PC-9 (cell line): ENCODE measurements around the gene NEURL1B. TPM values are rescaled to one million over a fixed set of nuclear protein-coding genes. Genes with fewer than 3 reads are reported as not detected.

Source experiments
- BruUV-seq: library from RNA; stranded (reverse); fragments of 400-500 nt; replicated peaks from 2 replicates; lab custom pipeline; 2021; lab: Mats Ljungman, UMichigan
- CTCF ChIA-PET: fragments of 300-600 bp; sonication (Branson Sonifier 250); formaldehyde crosslinking; loops from one replicate; lab custom pipeline; 2022; ENCODE audit warnings: antibody characterized with exemption; lab: Charles Lee
- POLR2A ChIA-PET: fragments of 300-600 bp; sonication (Branson Sonifier 250); formaldehyde crosslinking; loops from one replicate; lab custom pipeline; 2022; ENCODE audit warnings: antibody characterized with exemption; ENCODE audit not compliant: unreplicated experiment; lab: Charles Lee
- DNase-seq, 2 experiments: peaks; one replicate each; pipeline versions ENCODE4 v3.0.0 to v3.0.0-alpha.2; 2015 to 2022; ENCODE audit warnings: mixed read lengths in 1 of 2
- H2AFZ ChIP-seq: fragments of 200-600 bp; sonication (generic); 2 replicates; pipeline ENCODE4 v1.8.1; 2017; ENCODE audit warnings: antibody characterized with exemption
- H3F3A ChIP-seq: fragments of 200-600 bp; sonication (generic); 2 replicates; pipeline ENCODE4 v1.8.1; 2017; ENCODE audit warnings: antibody characterized with exemption, mild to moderate bottlenecking, low read depth; ENCODE audit not compliant: insufficient read depth
- H3K27ac ChIP-seq: fragments of 200-600 bp; sonication (generic); 2 replicates; pipeline ENCODE4 v1.6.1; 2016; ENCODE audit warnings: mixed run types
- H3K27me3 ChIP-seq: fragments of 200-600 bp; sonication (generic); 2 replicates; pipeline ENCODE4 v1.6.1; 2016; ENCODE audit warnings: low read depth, mixed run types; ENCODE audit not compliant: insufficient read depth
- H3K36me3 ChIP-seq: fragments of 200-600 bp; sonication (generic); 2 replicates; pipeline ENCODE4 v1.6.1; 2016; ENCODE audit warnings: low read depth, mixed run types
- H3K4me1 ChIP-seq: fragments of 200-600 bp; sonication (generic); replicated peaks from 2 replicates; pipeline ENCODE4 v1.6.1; 2016; ENCODE audit warnings: mixed run types; ENCODE audit not compliant: insufficient read depth
- H3K4me2 ChIP-seq: fragments of 200-600 bp; sonication (generic); 2 replicates; pipeline ENCODE4 v1.6.1; 2017; ENCODE audit warnings: mixed run types
- H3K4me3 ChIP-seq: fragments of 200-600 bp; sonication (generic); 2 replicates; pipeline ENCODE4 v1.6.1; 2016; ENCODE audit warnings: mixed run types
- H3K79me2 ChIP-seq: fragments of 200-600 bp; sonication (generic); 2 replicates; pipeline ENCODE4 v1.6.1; 2017; ENCODE audit warnings: low read depth, mixed run types
- H3K9me2 ChIP-seq: fragments of 200-600 bp; sonication (generic); 2 replicates; pipeline ENCODE4 v1.8.1; 2017; ENCODE audit warnings: mild to moderate bottlenecking; ENCODE audit not compliant: insufficient read depth
- H3K9me3 ChIP-seq: fragments of 200-600 bp; sonication (generic); 2 replicates; pipeline ENCODE4 v1.8.1; 2016; ENCODE audit warnings: low read depth; ENCODE audit not compliant: insufficient read depth
- H4K20me1 ChIP-seq: fragments of 200-600 bp; sonication (generic); 2 replicates; pipeline ENCODE4 v1.8.1; 2017; ENCODE audit not compliant: insufficient read depth
- EZH2 ChIP-seq: fragments of 200-600 bp; sonication (generic); IDR thresholded peaks from 2 replicates; pipeline ENCODE4 v1.8.0; 2017; ENCODE audit warnings: antibody characterized with exemption, low read depth
- intact Hi-C: fragments of 100-400 bp; cut with micrococcal nuclease; formaldehyde crosslinking; loops from one replicate; pipeline ENCODE4 v1.10.0; 2022; ENCODE audit not compliant: unreplicated experiment
- total RNA-seq: library from RNA; stranded (reverse); gene quantifications from 2 replicates; pipeline ENCODE4 v1.2.3, GENCODE V29; 2021
- TF ChIP-seq, protein P1 (sequence below): fragments of 200-600 bp; sonication (generic); conservative IDR thresholded peaks from 2 replicates; pipeline ENCODE4 v1.6.1; 2017; ENCODE audit warnings: mixed run types, antibody characterized with exemption, mild to moderate bottlenecking, moderate library complexity

NEURL1B gene
- total RNA-seq, 1 experiment from 2014 or later, result 14.3 TPM

DNA sequence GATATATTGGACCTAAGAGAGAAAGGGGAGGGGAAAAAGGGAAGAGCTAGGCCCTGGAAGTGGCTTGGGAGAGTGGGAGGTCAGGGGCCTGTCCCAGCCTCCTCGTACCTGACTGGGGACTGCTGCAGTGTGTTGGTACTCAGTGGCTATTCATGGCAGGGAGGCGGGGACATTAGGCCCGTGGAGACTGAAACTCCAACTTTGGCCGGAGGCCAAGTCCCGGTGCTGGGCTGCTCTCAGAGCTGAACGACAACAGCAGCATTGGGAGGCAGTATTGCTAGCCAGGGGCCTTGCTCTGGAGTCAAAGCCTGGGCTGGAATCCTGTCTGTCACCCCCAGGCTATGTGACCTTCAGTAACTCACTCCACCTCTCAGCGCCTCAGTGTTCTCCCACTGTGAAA lies 37.8 kb downstream of the NEURL1B start:
- no peaks in the 10 kb centered on the region for H4K20me1 ChIP-seq
- DNase-seq, result no peak
- BruUV-seq, result no TSS peak
- H3K9me3 ChIP-seq, result no peaks in the 10 kb centered on the region
- H3F3A ChIP-seq, result no peaks in the 10 kb centered on the region
- H2AFZ ChIP-seq, result no peak overlapping the region
- no peaks in the 10 kb centered on the region for H3K79me2 ChIP-seq
- POLR2A ChIA-PET, result no interaction called here
- H3K4me2 ChIP-seq, result no peak overlapping the region
- no peaks in the 10 kb centered on the region for H3K9me2 ChIP-seq
- H3K36me3 ChIP-seq, result no peaks in the 10 kb centered on the region
- TF ChIP-seq EZH2, result no peak
- CTCF ChIA-PET, result no interaction called here
- intact Hi-C loops, result no loop called here
- H3K27ac ChIP-seq, result no peak overlapping the region
- H3K27me3 ChIP-seq, result no peaks in the 10 kb centered on the region
- H3K4me1 ChIP-seq, result no peaks in the 10 kb centered on the region
- no peak overlapping the region for H3K4me3 ChIP-seq

DNA sequence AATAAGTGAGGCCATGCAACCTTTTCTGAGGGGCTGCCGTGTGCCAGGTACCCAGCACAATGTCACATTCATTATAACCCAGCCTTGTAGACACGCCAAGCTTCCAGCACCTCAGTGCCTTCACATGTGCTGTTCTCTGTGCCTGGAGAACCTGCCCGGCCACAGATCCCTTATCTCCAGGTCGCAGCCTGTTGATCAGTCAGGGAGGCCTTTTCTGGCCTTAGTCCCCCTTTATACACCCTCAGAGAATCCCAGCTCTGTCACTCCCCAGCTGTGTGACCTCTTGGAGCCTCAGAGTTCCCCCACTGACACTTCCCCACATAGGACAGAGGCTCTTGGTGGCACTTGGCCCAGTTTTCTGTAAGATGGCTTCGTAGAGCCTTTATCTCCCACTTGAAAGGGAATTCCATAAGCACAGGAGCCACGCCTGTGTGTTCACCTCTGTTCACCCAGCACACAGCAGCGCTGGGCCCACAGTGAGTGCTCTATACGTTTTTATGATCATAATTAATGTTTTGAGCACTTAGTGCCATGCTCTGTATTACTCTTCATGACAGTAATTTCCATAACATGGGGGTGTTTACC lies 38.7 kb downstream of the NEURL1B start:
- POLR2A ChIA-PET, result no interaction called here
- no peaks in the 10 kb centered on the region for H3K4me1 ChIP-seq
- CTCF ChIA-PET, result no interaction called here

DNA sequence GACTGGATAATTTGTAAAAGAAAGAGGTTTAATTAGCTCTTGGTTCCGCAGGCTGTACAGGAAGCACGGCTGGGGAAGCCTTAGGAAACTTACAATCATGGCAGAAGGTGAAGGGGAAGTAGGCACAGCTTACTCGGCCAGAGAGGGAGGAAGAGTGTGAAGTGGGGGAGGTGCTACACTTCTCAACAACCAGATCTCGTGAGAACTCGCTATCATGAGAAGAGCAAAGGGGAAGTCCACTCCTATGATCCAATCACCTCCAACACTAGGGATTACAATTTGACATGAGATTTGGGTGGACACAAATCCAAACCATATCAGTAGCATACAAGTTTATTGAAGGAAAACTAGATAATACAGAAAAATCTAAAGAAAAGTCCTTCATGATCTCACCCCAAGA lies 39.9 kb downstream of the NEURL1B start:
- no peak overlapping the region for H3K4me2 ChIP-seq
- no peaks in the 10 kb centered on the region for H3F3A ChIP-seq
- H3K36me3 ChIP-seq, result no peaks in the 10 kb centered on the region
- no peak overlapping the region for H3K4me3 ChIP-seq
- no peak overlapping the region for H3K27ac ChIP-seq
- H3K27me3 ChIP-seq, result no peaks in the 10 kb centered on the region
- CTCF ChIA-PET, result interaction anchor here (0.6 kb wide), 2 partner anchors 219 to 1229 kb away, joined by 3 to 13 read pairs; no protein-coding TSS in a partner anchor
- TF ChIP-seq, protein P1, sequence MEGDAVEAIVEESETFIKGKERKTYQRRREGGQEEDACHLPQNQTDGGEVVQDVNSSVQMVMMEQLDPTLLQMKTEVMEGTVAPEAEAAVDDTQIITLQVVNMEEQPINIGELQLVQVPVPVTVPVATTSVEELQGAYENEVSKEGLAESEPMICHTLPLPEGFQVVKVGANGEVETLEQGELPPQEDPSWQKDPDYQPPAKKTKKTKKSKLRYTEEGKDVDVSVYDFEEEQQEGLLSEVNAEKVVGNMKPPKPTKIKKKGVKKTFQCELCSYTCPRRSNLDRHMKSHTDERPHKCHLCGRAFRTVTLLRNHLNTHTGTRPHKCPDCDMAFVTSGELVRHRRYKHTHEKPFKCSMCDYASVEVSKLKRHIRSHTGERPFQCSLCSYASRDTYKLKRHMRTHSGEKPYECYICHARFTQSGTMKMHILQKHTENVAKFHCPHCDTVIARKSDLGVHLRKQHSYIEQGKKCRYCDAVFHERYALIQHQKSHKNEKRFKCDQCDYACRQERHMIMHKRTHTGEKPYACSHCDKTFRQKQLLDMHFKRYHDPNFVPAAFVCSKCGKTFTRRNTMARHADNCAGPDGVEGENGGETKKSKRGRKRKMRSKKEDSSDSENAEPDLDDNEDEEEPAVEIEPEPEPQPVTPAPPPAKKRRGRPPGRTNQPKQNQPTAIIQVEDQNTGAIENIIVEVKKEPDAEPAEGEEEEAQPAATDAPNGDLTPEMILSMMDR, result no peak
- TF ChIP-seq EZH2, result no peak
- POLR2A ChIA-PET, result interaction anchor here (0.6 kb wide), 1 partner anchor 171 kb away, joined by 3 read pairs; no protein-coding TSS in a partner anchor
- H3K79me2 ChIP-seq, result no peaks in the 10 kb centered on the region
- no TSS peak for BruUV-seq
- H2AFZ ChIP-seq, result no peak overlapping the region
- no peak for DNase-seq
- H3K9me3 ChIP-seq, result no peaks in the 10 kb centered on the region
- H4K20me1 ChIP-seq, result no peaks in the 10 kb centered on the region
- no peaks in the 10 kb centered on the region for H3K9me2 ChIP-seq
- peaks cover 3% of the 10 kb centered on the region; the same call in 1 of the 2 replicates for H3K4me1 ChIP-seq
- intact Hi-C loops, result no loop called here

More for the DNA sequence above, 38.7 kb downstream of the NEURL1B start:
- TF ChIP-seq, protein P1, result no peak
- no peak for TF ChIP-seq EZH2
- Histone ChIP-seq H3K4me3 (no peak overlapping the region), H3F3A (no peaks in the 10 kb centered on the region), H3K4me2 (no peak overlapping the region), H3K27ac (no peak overlapping the region), H3K9me2 (no peaks in the 10 kb centered on the region), H4K20me1 (no peaks in the 10 kb centered on the region), H3K27me3 (no peaks in the 10 kb centered on the region), H3K36me3 (no peaks in the 10 kb centered on the region), H2AFZ (no peak overlapping the region), H3K9me3 (no peaks in the 10 kb centered on the region), H3K79me2 (no peaks in the 10 kb centered on the region)
- intact Hi-C loops, result no loop called here
- BruUV-seq, result no TSS peak
- no peak for DNase-seq
